DMS 273 (cell line): ENCODE data around the gene NUMB.
"Not testable (repeated sequence)": the region's sequence is repeated elsewhere in the genome, so short reads cannot be mapped to it uniquely, and the experiment has no call there.

Experiments
- DNase-seq: peaks from one replicate; lab custom pipeline; 2025; ENCODE audit not compliant: unreplicated experiment; lab: John Stamatoyannopoulos, UW

Gene NUMB

GRCh38 chr14:73365727-73366126, 92.6 kb downstream of the NUMB start:
- DNase-seq: no peak

- no peak for DNase-seq
Measured at GRCh38 chr14:73364559-73364958, 93.8 kb downstream of the NUMB start.

- no peak for DNase-seq
Measured at GRCh38 chr14:73359445-73359844, 98.9 kb downstream of the NUMB start.

GRCh38 chr14:73358187-73358586, 100.2 kb downstream of the NUMB start:
- DNase-seq: no peak

GRCh38 chr14:73349091-73349490, 109.3 kb downstream of the NUMB start:
- DNase-seq: not testable (repeated sequence)

- peak; percentile 91 for DNase-seq
Measured at GRCh38 chr14:73344319-73344718, 114.0 kb downstream of the NUMB start.

- DNase-seq: peak; percentile 22
Measured at GRCh38 chr14:73342670-73343069, 115.7 kb downstream of the NUMB start.

- DNase-seq: peak; percentile 80
Measured at GRCh38 chr14:73339846-73340595, 118.3 kb downstream of the NUMB start.

- DNase-seq: no peak
Measured at GRCh38 chr14:73339206-73339605, 119.1 kb downstream of the NUMB start.

- DNase-seq: no peak
Measured at GRCh38 chr14:73338551-73338950, 119.8 kb downstream of the NUMB start.

GRCh38 chr14:73333031-73333430, 125.3 kb downstream of the NUMB start:
- no peak for DNase-seq

- no peak for DNase-seq
Measured at GRCh38 chr14:73325630-73326299, 132.6 kb downstream of the NUMB start.

- no peak for DNase-seq
Measured at GRCh38 chr14:73325063-73325462, 133.3 kb downstream of the NUMB start.

- DNase-seq: no peak
Measured at GRCh38 chr14:73324533-73324932, 133.8 kb downstream of the NUMB start.

- no peak for DNase-seq
Measured at GRCh38 chr14:73323896-73324399, 134.4 kb downstream of the NUMB start.

GRCh38 chr14:73313151-73313550, 145.2 kb downstream of the NUMB start:
- no peak for DNase-seq

- no peak for DNase-seq
Measured at GRCh38 chr14:73312687-73313086, 145.7 kb downstream of the NUMB start.

- DNase-seq: no peak
Measured at GRCh38 chr14:73311708-73312030, 146.7 kb downstream of the NUMB start.

- not testable (repeated sequence) for DNase-seq
Measured at GRCh38 chr14:73309207-73309606, 149.1 kb downstream of the NUMB start.

GRCh38 chr14:73307261-73307660, 151.1 kb downstream of the NUMB start:
- DNase-seq: no peak

GRCh38 chr14:73305499-73305898, 152.8 kb downstream of the NUMB start:
- no peak for DNase-seq

- DNase-seq: peak; percentile 78
Measured at GRCh38 chr14:73295198-73295796, 163.0 kb downstream of the NUMB start.
